HEK293 (cell line): ENCODE data around the gene AJM1.

Source experiments
- CTCF ChIA-PET: fragments of 350-600 bp; formaldehyde crosslinking; extraction: SDS; loops from one replicate; lab custom pipeline; 2021; ENCODE audit warnings: antibody characterized with exemption; lab: Yijun Ruan, JAX
- POLR2A ChIA-PET: fragments of 300-600 bp; formaldehyde crosslinking; extraction: SDS; loops from one replicate; lab custom pipeline; 2020; ENCODE audit warnings: antibody characterized with exemption, inconsistent platforms; lab: Yijun Ruan, JAX
- H3K27ac ChIP-seq: fragments of 200-500 bp; sonication (Bioruptor generic); 2 replicates; pipeline ENCODE4 v1.5.1; 2014; ENCODE audit warnings: low read depth, low read length, control low read depth, inconsistent platforms; ENCODE audit errors: extremely low read depth
- H3K36me3 ChIP-seq, 2 experiments: fragments of 200-500 bp in 1 of 2; sonication (Bioruptor generic) in 1 of 2; 1 replicate in 1 of 2; 2 replicates in 1 of 2; pipeline ENCODE4 v1.5.1; 2014 to 2017; ENCODE audit warnings: inconsistent platforms in 2 of 2, low read length in 2 of 2; ENCODE audit not compliant: control insufficient read depth in 2 of 2, insufficient read depth in 1 of 2
- H3K4me1 ChIP-seq: fragments of 200-500 bp; sonication (Bioruptor generic); 2 replicates; pipeline ENCODE4 v1.5.1; 2014; ENCODE audit warnings: mild to moderate bottlenecking, low read length, inconsistent platforms; ENCODE audit not compliant: control insufficient read depth, insufficient read depth
- H3K4me3 ChIP-seq: 2 replicates; pipeline ENCODE4 v1.5.1; 2011; ENCODE audit warnings: low read depth, mild to moderate bottlenecking, control low read depth, low read length, moderate library complexity
- H3K9me3 ChIP-seq: fragments of 200-500 bp; sonication (Bioruptor generic); 2 replicates; pipeline ENCODE4 v1.5.1; 2014; ENCODE audit warnings: low read depth, low read length, inconsistent platforms; ENCODE audit not compliant: control insufficient read depth, insufficient read depth
- GLIS1 ChIP-seq: fragments of 450-650 bp; formaldehyde crosslinking; IDR thresholded peaks from 2 replicates; pipeline ENCODE4 v1.5.1; 2016; ENCODE audit warnings: missing biosample characterization, missing genetic modification characterization
- MZF1 ChIP-seq: fragments of 450-650 bp; formaldehyde crosslinking; IDR thresholded peaks from 2 replicates; pipeline ENCODE4 v1.5.1; 2017; ENCODE audit warnings: missing biosample characterization, missing genetic modification characterization, borderline replicate concordance
- ZFP37 ChIP-seq: fragments of 450-650 bp; formaldehyde crosslinking; IDR thresholded peaks from 2 replicates; pipeline ENCODE4 v1.5.1; 2016; ENCODE audit warnings: missing biosample characterization, missing genetic modification characterization
- ZFP69B ChIP-seq: fragments of 450-650 bp; formaldehyde crosslinking; IDR thresholded peaks from 2 replicates; pipeline ENCODE4 v1.5.1; 2016; ENCODE audit warnings: missing biosample characterization, missing genetic modification characterization
- ZNF133 ChIP-seq: fragments of 450-650 bp; formaldehyde crosslinking; IDR thresholded peaks from 2 replicates; pipeline ENCODE4 v1.5.1; 2016; ENCODE audit warnings: missing biosample characterization, missing genetic modification characterization
- ZNF350 ChIP-seq: fragments of 450-650 bp; formaldehyde crosslinking; IDR thresholded peaks from 2 replicates; pipeline ENCODE4 v1.5.0; 2017; ENCODE audit warnings: missing biosample characterization, mild to moderate bottlenecking, missing genetic modification characterization
- ZNF354C ChIP-seq: fragments of 450-650 bp; formaldehyde crosslinking; IDR thresholded peaks from 2 replicates; pipeline ENCODE4 v1.5.1; 2016; ENCODE audit warnings: missing biosample characterization, missing genetic modification characterization, low read depth, borderline replicate concordance
- ZNF394 ChIP-seq: fragments of 450-650 bp; formaldehyde crosslinking; IDR thresholded peaks from 2 replicates; pipeline ENCODE4 v1.5.1; 2016; ENCODE audit warnings: missing biosample characterization, missing genetic modification characterization, mild to moderate bottlenecking, moderate library complexity, borderline replicate concordance
- ZNF423 ChIP-seq: fragments of 450-650 bp; formaldehyde crosslinking; IDR thresholded peaks from 2 replicates; pipeline ENCODE4 v1.5.1; 2016; ENCODE audit warnings: missing biosample characterization, missing genetic modification characterization
- ZNF433 ChIP-seq: fragments of 450-650 bp; formaldehyde crosslinking; IDR thresholded peaks from 2 replicates; pipeline ENCODE4 v1.5.1; 2016; ENCODE audit warnings: missing biosample characterization, missing genetic modification characterization, low read depth
- ZNF514 ChIP-seq: fragments of 450-650 bp; formaldehyde crosslinking; IDR thresholded peaks from 2 replicates; pipeline ENCODE4 v1.5.1; 2016; ENCODE audit warnings: missing biosample characterization, missing genetic modification characterization
- ZNF529 ChIP-seq: fragments of 450-650 bp; formaldehyde crosslinking; IDR thresholded peaks from 2 replicates; pipeline ENCODE4 v1.5.1; 2017; ENCODE audit warnings: missing genetic modification characterization, missing biosample characterization; ENCODE audit not compliant: insufficient replicate concordance
- ZNF558 ChIP-seq: fragments of 450-650 bp; formaldehyde crosslinking; IDR thresholded peaks from 2 replicates; pipeline ENCODE4 v1.5.1; 2016; ENCODE audit warnings: missing biosample characterization, missing genetic modification characterization
- ZNF560 ChIP-seq: fragments of 450-650 bp; formaldehyde crosslinking; IDR thresholded peaks from 2 replicates; pipeline ENCODE4 v1.5.1; 2017; ENCODE audit warnings: missing biosample characterization, missing genetic modification characterization, borderline replicate concordance
- ZNF596 ChIP-seq: fragments of 450-650 bp; IDR thresholded peaks from 2 replicates; pipeline ENCODE4 v1.5.0; 2018; ENCODE audit warnings: missing biosample characterization, mild to moderate bottlenecking, missing genetic modification characterization, moderate library complexity
- ZNF600 ChIP-seq: fragments of 450-650 bp; formaldehyde crosslinking; IDR thresholded peaks from 2 replicates; pipeline ENCODE4 v1.5.1; 2016; ENCODE audit warnings: missing biosample characterization, missing genetic modification characterization
- ZNF654 ChIP-seq: fragments of 450-650 bp; formaldehyde crosslinking; IDR thresholded peaks from 2 replicates; pipeline ENCODE4 v1.5.1; 2016; ENCODE audit warnings: low read depth, missing biosample characterization, missing genetic modification characterization
- ZNF664 ChIP-seq: fragments of 450-650 bp; formaldehyde crosslinking; IDR thresholded peaks from 2 replicates; pipeline ENCODE4 v1.5.1; 2016; ENCODE audit warnings: missing biosample characterization, missing genetic modification characterization
- ZNF677 ChIP-seq: fragments of 450-650 bp; IDR thresholded peaks from 2 replicates; pipeline ENCODE4 v1.5.0; 2018; ENCODE audit warnings: missing biosample characterization, mild to moderate bottlenecking, missing genetic modification characterization, moderate library complexity
- ZSCAN23 ChIP-seq: fragments of 450-650 bp; formaldehyde crosslinking; IDR thresholded peaks from 2 replicates; pipeline ENCODE4 v1.5.1; 2016; ENCODE audit warnings: missing biosample characterization, missing genetic modification characterization
- TF ChIP-seq, protein P1 (sequence below): fragments of 450-650 bp; formaldehyde crosslinking; IDR thresholded peaks from 2 replicates; pipeline ENCODE4 v1.5.1; 2016; ENCODE audit warnings: missing biosample characterization, missing genetic modification characterization
- TF ChIP-seq, protein P2 (sequence below): fragments of 450-650 bp; formaldehyde crosslinking; IDR thresholded peaks from 2 replicates; pipeline ENCODE4 v1.5.1; 2016; ENCODE audit warnings: missing biosample characterization, missing genetic modification characterization
- TF ChIP-seq, protein P3 (sequence below): fragments of 450-650 bp; formaldehyde crosslinking; IDR thresholded peaks from 2 replicates; pipeline ENCODE4 v1.5.1; 2016; ENCODE audit warnings: missing biosample characterization, missing genetic modification characterization
- TF ChIP-seq, protein P4 (sequence below): fragments of 450-650 bp; formaldehyde crosslinking; IDR thresholded peaks from 2 replicates; pipeline ENCODE4 v1.5.1; 2016; ENCODE audit warnings: missing biosample characterization, missing genetic modification characterization

The AJM1 gene

DNA sequence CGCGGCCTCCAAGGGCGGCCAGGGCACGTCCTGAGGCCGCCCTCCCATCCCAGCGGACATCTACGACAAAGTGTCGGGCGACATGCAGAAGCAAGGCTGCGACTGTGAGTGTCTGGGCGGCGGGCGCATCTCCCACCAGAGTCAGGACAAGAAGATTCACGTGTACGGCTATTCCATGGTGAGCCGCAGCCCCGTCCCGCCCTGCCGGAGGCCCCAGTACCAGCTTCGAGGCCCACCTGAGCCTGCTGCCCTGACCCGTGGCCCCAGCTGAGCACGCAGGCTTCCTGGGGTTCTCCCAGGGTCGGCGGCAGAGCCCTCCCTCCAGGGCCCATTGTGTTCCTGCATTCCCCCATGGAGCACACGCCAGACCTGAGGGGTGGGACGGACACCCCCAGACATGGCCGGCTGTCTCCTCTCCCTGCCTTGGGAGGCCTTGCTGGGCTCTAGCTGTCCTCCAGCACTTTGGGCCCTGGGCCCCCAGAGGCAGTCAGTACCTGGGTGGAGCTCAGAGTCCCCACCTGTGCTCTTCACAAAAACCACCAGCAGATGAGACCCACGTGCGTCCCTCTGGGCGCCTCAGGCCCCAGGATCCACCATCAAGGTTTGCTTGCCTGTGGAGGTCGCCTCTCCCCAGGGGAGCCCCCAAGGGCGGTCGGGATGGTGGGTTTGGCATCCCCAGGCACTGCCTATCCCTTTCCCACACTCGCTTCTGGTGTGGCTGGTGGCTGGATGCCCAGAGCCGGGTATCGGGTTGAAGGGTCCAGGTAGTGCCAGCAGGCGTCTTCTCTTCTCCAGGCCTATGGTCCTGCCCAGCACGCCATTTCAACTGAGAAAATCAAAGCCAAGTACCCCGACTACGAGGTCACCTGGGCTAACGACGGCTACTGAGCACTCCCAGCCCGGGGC, 7.9 kb downstream of the AJM1 start (continued):
- TF ChIP-seq ZNF560 (tag by site-specific recombination) = no peak
- TF ChIP-seq ZFP37 (tag by site-specific recombination) = no peak
- TF ChIP-seq ZNF558 (tag by site-specific recombination) = no peak
- TF ChIP-seq ZNF596 (tag by site-specific recombination) = no peak
- TF ChIP-seq ZNF433 (tag by site-specific recombination) = no peak
- TF ChIP-seq, protein P1, sequence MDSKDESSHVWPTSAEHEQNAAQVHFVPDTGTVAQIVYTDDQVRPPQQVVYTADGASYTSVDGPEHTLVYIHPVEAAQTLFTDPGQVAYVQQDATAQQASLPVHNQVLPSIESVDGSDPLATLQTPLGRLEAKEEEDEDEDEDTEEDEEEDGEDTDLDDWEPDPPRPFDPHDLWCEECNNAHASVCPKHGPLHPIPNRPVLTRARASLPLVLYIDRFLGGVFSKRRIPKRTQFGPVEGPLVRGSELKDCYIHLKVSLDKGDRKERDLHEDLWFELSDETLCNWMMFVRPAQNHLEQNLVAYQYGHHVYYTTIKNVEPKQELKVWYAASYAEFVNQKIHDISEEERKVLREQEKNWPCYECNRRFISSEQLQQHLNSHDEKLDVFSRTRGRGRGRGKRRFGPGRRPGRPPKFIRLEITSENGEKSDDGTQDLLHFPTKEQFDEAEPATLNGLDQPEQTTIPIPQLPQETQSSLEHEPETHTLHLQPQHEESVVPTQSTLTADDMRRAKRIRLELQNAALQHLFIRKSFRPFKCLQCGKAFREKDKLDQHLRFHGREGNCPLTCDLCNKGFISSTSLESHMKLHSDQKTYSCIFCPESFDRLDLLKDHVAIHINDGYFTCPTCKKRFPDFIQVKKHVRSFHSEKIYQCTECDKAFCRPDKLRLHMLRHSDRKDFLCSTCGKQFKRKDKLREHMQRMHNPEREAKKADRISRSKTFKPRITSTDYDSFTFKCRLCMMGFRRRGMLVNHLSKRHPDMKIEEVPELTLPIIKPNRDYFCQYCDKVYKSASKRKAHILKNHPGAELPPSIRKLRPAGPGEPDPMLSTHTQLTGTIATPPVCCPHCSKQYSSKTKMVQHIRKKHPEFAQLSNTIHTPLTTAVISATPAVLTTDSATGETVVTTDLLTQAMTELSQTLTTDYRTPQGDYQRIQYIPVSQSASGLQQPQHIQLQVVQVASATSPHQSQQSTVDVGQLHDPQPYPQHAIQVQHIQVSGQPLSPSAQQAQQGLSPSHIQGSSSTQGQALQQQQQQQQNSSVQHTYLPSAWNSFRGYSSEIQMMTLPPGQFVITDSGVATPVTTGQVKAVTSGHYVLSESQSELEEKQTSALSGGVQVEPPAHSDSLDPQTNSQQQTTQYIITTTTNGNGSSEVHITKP (tag by site-specific recombination) = no peak
- peak; percentile 12; the same call in 1 of the 2 replicates for TF ChIP-seq GLIS1 (tag by site-specific recombination)
- TF ChIP-seq ZNF600 (tag by site-specific recombination) = peak; percentile 21; the same call in 1 of the 2 replicates
- TF ChIP-seq ZNF654 (tag by site-specific recombination) = no peak
- no peak for TF ChIP-seq ZSCAN23 (tag by site-specific recombination)
- TF ChIP-seq, protein P2, sequence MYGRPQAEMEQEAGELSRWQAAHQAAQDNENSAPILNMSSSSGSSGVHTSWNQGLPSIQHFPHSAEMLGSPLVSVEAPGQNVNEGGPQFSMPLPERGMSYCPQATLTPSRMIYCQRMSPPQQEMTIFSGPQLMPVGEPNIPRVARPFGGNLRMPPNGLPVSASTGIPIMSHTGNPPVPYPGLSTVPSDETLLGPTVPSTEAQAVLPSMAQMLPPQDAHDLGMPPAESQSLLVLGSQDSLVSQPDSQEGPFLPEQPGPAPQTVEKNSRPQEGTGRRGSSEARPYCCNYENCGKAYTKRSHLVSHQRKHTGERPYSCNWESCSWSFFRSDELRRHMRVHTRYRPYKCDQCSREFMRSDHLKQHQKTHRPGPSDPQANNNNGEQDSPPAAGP (tag by site-specific recombination) = 0 out of 2 replicates have a peak, but pooled peaks have one; percentile 23
- no peak for TF ChIP-seq ZNF664 (tag by site-specific recombination)
- TF ChIP-seq ZFP69B (tag by site-specific recombination) = no peak

DNA sequence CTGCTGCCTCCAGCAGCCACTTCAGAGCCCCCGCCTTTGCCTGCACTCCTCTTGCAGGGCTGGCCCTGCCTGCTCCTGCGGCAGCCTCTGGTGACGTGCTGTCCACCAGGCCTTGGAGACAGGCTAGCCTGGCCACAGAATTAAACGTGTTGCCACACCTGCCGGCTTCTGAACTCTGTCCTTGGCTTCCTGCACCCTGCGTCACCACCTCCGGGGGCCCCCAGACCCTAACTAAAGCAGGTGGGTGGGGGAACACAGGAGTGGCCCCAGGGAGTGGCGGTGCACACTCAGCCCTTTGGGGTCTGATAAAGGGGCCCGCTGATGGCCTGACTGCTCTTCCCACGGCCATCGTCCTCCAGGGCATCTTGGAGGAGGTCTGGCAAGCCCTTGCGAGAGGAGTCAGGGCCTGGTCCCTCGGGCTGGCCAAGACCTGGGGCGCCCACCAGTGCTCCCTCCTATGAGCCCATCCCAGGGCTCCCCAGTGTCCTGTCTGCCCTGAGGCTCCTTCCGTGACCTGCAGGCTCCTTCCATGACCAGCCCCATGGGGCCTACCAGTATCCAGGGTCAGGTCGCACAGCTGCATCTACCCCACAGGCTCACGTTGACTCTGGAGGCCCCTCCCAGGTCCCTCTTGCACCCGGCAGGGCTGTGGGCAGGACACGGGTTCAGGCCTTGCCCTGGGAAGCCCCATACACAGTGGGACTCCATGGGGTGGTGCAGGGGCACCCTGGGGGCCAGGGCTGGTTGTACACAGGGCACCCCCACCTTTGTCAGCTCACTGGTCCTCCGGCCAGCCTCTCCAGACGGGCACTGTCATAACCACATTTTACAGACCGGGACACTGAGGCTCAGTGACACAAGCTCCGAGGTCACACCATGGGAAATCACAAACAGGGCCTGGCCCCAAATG, 8.8 kb downstream of the AJM1 start:
- Histone ChIP-seq H3K4me3 (no peak overlapping the region), H3K9me3 (no peaks in the 10 kb centered on the region), H3K36me3 (peaks cover 0 to 27% of the 10 kb centered on the region in 2 experiments; a peak in 1 of 3 replicates), H3K27ac (no peak overlapping the region), H3K4me1 (0 out of 2 replicates have a peak, but pooled peaks cover 4% of the 10 kb centered on the region)
- POLR2A ChIA-PET = interaction anchor here (1.2 to 1.9 kb wide), 2 partner anchors 10 to 13 kb away, joined by 3 to 9 read pairs; no protein-coding TSS in a partner anchor
- CTCF ChIA-PET = interaction anchor here (0.9 kb wide), 1 partner anchor 9 kb away, joined by 3 read pairs; the partner anchor contains the start of gene AJM1
- no peak for TF ChIP-seq ZNF423 (tag by site-specific recombination)
- TF ChIP-seq ZNF394 (tag by site-specific recombination) = no peak
- TF ChIP-seq ZNF677 (tag by site-specific recombination) = no peak
- no peak for TF ChIP-seq ZNF354C
- TF ChIP-seq ZNF133 (tag by site-specific recombination) = no peak
- TF ChIP-seq, protein P3, sequence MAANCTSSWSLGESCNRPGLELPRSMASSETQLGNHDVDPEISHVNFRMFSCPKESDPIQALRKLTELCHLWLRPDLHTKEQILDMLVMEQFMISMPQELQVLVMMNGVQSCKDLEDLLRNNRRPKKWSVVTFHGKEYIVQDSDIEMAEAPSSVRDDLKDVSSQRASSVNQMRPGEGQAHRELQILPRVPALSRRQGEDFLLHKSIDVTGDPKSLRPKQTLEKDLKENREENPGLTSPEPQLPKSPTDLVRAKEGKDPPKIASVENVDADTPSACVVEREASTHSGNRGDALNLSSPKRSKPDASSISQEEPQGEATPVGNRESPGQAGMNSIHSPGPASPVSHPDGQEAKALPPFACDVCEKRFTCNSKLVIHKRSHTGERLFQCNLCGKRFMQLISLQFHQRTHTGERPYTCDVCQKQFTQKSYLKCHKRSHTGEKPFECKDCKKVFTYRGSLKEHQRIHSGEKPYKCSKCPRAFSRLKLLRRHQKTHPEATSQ (tag by site-specific recombination) = no peak
- TF ChIP-seq ZNF514 (tag by site-specific recombination) = no peak
- TF ChIP-seq MZF1 = no peak
- TF ChIP-seq, protein P4, sequence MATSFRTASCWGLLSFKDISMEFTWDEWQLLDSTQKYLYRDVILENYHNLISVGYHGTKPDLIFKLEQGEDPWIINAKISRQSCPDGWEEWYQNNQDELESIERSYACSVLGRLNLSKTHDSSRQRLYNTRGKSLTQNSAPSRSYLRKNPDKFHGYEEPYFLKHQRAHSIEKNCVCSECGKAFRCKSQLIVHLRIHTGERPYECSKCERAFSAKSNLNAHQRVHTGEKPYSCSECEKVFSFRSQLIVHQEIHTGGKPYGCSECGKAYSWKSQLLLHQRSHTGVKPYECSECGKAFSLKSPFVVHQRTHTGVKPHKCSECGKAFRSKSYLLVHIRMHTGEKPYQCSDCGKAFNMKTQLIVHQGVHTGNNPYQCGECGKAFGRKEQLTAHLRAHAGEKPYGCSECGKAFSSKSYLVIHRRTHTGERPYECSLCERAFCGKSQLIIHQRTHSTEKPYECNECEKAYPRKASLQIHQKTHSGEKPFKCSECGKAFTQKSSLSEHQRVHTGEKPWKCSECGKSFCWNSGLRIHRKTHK (tag by site-specific recombination) = no peak
- no peak for TF ChIP-seq ZNF529
- no peak for TF ChIP-seq ZNF350 (tag by site-specific recombination)
